ENCODE measurements around the gene IFITM2.
"Not testable (repeated sequence)": the region's sequence is repeated elsewhere in the genome, so short reads cannot be mapped to it uniquely, and the experiment has no call there.

The IFITM2 gene

DNA sequence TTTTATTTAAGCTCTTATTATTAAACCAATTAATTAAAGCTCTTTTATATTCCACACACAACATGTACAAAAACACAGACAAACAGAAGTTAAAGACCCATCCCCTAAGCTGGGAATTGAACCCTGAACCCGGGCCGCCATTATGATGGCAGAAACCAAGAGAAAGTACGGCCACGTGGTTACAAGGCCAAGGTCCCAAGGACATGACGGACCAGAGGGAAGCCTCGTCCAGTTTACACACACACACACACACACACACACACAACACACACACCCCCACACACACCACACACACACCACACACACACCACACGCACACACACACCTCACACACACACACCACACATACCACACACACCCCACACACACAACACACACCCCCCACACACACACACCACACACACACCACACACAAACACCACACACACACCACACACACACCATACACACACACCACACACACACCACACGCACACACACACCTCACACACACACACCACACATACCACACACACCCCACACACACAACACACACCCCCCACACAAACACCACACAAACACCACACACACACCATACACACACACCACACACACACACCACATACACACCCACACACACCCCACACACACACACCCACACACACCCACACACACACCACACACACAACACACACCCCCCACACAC, 41.8 kb downstream of the IFITM2 start:
- DNase-seq: not testable (repeated sequence)

DNA sequence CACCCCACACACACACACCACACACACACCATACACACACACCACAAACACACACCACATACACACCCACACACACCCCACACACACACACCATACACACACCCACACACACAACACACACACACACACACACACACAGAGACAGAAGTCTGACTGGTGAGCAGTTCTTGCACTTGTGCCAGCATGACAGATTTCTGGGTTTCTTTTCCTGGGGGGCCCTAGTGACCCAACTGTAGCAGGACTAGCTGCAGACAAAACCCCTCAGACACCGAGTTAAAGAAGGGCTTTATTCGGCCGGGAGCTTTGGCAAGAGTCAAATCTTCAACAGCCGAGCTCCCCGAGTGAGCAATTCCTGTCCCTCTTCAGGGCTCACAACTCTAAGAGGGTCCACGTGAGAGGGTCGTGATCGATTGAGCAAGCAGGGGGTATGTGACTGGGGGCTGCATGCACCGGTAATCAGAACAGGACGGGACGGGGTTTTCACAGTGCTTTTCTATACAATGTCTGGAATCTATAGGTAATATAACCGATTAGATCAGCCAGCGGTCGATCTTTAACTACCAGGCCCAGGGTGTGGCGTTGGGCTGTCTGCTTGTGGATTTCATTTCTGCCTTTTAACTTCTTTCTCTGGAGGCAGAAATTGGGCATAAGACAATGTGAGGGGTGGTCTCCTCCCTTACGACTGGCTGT, 42.6 kb downstream of the IFITM2 start:
- DNase-seq: not testable (repeated sequence)

DNA sequence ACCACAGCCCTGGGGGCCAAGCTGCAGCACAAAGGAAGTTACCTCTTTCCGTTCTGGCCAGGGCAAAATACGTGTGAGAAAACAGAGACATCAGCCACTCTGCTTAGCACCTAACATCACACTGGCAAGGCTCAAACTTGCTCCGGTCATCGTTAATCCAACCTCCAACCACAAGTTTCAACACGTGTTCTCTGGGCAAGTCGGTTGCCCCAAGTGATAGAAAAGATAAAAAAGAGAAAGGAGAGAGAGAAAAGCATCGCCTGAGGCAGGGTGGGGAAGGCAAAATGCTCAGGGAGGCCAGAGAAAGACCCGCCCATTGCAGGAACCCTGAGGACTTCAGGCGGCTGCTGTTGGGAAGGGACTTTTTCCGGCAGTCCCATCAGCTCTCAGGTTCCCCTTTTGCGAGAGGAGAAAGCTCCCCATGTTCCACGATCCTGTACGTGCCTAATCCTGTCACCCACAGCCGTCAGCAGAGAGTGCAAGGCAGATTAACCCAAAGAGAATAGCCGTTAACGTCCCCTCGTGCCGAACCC, 43.2 kb downstream of the IFITM2 start:
- DNase-seq: no peak

DNA sequence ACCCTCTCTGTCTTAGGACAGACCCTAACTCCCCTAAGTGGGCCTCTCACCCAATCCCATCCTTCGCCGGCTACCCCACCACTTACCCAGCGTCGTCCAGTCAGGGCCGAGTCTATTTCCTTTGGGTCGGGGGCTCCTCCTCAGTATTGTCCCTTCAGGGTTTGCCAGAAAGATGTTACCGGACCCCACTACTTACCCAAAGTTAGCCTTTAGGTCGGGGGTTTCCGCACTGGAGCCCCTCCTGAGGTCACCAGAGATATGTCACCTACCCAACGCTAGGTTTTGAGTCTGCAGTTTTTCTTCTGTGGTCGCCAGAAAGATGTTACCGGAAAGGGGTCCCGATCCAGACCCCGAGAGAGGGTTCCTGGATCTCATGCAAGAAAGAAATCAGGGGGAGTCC, 43.8 kb downstream of the IFITM2 start:
- DNase-seq: no peak

DNA sequence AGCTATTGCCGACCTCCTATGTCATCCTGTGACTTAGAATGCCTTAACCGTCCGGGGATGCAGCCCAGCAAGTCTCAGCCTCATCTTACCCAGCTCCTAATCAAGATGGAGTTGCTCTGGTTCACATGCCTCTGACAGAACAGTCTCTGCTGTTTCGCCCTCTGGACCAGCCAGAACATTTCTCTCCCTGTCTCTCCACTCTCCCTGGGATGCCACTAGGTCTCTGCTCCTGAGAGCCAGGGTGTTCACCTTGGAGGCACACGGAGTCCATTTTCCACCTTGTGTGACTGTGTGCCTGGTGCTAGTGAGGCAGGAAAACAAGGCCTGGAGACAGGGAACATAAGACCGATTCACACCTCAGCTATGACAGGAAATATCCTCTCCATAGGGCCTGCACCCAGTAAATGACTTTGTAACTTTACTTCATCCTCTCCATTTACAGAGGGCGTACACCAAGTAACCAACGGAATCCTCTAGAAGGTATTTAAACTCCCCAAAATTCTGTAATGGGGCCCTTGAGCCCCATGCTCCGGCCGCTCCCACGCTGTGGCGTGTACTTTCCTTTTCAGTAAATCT, 44.9 kb downstream of the IFITM2 start:
- no peak for DNase-seq

DNA sequence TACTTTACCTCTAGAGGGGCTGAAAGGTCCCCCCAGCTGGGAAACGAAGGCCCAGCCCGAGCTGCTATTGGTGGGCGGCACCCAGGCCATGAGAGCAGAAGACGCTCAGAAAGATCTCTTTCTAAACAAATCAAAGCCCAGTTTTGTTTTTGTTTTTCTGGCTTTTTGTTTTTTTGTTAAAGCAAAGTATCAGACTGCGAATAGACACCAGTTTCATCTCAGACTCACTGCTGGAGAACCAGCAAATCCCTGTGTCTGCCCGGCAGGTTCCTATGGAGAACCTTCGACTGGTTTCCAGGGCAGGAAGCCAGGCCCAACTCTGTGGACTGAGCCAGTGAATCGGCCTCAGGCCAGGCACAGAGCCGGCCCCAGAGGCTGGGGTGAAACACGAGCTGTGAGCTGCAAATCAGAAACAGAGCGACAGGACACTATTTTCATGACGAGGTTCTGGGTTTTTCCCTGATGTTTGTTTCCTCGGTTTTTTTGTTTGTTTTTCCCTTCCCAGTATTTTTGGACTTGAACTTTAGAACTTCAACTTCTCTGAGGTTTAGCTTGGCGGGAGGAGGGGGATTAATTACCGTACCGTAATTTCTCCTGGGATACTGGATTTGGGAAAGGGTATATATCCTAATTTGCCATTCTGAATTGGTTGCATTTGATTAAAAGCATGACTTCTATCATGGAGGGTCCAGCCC, 45.7 kb downstream of the IFITM2 start:
- no peak for DNase-seq

DNA sequence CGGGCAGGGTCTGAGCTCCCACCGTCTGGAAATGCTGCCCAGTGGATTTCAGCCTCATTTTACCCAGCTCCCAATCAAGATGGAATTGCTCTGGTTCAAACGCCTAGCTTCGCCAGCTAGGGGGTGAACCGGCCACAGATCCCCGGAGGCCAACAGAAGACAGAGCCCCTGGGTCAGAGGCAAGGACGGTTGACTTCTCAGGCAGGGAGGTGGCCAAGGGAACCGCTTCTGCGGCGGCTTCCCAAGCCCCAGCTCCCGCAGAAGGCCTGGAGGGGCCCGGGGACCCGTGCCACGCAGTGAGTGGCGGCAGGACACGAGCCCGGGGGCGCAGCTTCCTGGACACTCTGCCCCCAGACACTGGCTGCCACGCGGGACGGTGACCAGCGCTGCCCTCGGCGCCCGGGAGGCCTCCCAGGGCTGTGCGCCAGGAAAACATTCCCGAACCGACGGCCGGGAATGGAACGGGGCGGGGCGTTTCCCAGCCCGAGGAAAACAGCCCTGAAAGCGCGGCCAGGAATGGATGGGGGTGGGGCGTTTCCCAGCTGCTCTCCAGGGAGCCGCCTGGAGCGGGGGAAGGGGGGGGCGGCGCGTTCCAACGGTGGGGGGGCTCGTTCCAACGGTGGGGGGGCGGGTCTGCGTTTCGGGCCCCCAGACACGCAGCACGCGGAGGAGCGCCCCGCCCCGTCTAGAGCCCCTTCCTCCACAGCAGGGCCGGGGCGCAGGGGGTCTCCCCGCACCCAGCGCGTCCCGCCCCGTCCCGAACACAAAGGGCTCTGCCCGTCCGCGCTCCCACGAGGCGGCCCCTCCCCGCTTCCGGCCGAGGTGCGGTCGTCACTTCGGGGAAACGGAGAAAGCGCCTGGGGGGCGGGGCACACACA, 48.2 kb downstream of the IFITM2 start:
- peak; percentile 75 for DNase-seq

DNA sequence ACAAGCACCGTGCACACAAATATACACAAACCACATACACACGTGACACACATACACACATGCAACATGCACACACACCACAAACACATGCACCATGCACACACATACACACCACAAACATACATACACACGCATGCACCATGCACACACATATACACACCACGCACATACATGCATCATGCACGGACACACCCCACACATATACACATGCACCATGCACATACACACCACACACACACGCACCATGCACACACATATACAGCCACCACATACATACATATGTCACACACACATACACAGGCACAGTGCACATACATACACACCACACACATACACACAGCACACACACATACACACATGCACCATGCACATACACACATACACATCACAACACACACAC, 49.0 kb downstream of the IFITM2 start:
- no peak for DNase-seq

DNA sequence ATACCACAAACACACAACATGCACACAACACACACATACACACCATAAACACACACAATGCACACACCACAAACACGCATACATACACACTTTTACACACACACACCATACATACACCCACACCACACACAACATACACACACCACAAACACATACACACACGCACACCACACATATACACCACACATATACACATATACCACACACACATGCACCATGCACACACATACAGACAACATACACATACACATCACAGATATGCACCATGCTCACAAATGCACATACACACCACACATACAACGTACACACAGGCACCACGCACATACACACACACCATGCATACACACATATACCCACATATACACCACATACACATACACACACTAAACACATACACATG, 50.0 kb downstream of the IFITM2 start:
- DNase-seq: no peak

DNA sequence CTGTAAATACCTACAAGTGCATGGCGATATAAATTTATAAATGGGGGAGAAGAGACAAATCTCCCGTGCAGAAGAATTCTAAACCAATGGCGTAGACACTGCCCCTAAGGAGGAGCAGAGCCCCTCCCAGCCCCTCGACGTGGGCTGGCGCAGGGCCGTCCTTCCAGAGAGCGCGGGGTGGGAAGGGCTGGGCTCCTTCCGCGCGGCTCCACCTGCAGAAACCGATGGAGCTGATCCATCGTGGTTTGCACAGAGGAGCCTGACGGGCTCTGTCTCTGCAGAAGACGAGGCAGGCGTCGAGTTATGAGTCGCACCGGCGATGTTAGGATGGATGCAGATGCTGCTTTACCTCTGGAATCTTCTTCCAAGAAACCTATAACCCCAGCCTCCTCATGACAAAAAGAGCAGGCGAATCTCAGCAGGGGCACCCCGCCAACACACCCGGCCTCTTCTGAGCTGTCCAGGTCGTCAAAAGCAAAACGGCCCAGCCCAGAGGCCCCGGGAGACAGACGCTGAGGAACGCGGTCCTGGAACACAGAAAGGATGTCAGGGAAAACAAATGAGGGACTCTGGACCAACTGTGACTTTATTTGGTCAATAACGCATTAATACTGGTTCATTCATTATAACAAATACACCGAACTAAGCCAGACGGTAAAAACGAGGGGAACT, 50.6 kb downstream of the IFITM2 start:
- no peak for DNase-seq
